GM23248 (cell line): ENCODE results near the gene GSG1L2. TPM values are rescaled to one million over a fixed set of nuclear protein-coding genes. Genes with fewer than 3 reads are reported as not detected.

Experiments used
- DNase-seq: peaks from one replicate; pipeline ENCODE4 v3.0.0-alpha.2; 2015
- H2AFZ ChIP-seq: fragments of 200-600 bp; sonication (generic); 2 replicates; pipeline ENCODE4 v1.6.1; 2016; ENCODE audit warnings: antibody characterized with exemption
- H3F3A ChIP-seq: fragments of 200-600 bp; sonication (generic); 2 replicates; pipeline ENCODE4 v1.6.1; 2016; ENCODE audit warnings: mild to moderate bottlenecking, antibody characterized with exemption, mixed run types; ENCODE audit not compliant: insufficient read depth
- H3K27ac ChIP-seq: fragments of 200-600 bp; sonication (generic); 2 replicates; pipeline ENCODE4 v1.5.1; 2016; ENCODE audit warnings: mild to moderate bottlenecking
- H3K27me3 ChIP-seq: fragments of 200-600 bp; sonication (generic); replicated peaks from 2 replicates; pipeline ENCODE4 v1.6.1; 2016; ENCODE audit warnings: mild to moderate bottlenecking; ENCODE audit not compliant: insufficient read depth
- H3K36me3 ChIP-seq: fragments of 200-600 bp; sonication (generic); 2 replicates; pipeline ENCODE4 v1.6.1; 2016; ENCODE audit warnings: low read depth, mild to moderate bottlenecking
- H3K4me1 ChIP-seq: fragments of 200-600 bp; sonication (generic); 2 replicates; pipeline ENCODE4 v1.6.1; 2016; ENCODE audit warnings: mild to moderate bottlenecking; ENCODE audit not compliant: insufficient read depth
- H3K4me2 ChIP-seq: fragments of 200-600 bp; sonication (generic); one replicate; pipeline ENCODE4 v1.6.1; 2016; ENCODE audit warnings: mild to moderate bottlenecking; ENCODE audit not compliant: unreplicated experiment
- H3K4me3 ChIP-seq: fragments of 200-600 bp; sonication (generic); 2 replicates; pipeline ENCODE4 v1.5.1; 2016; ENCODE audit warnings: mild to moderate bottlenecking
- H3K79me2 ChIP-seq: fragments of 200-600 bp; sonication (generic); 2 replicates; pipeline ENCODE4 v1.6.1; 2016; ENCODE audit warnings: mild to moderate bottlenecking; ENCODE audit not compliant: insufficient read depth
- H3K9ac ChIP-seq: fragments of 200-600 bp; sonication (generic); 2 replicates; pipeline ENCODE4 v1.6.1; 2016; ENCODE audit warnings: mild to moderate bottlenecking
- H3K9me2 ChIP-seq: fragments of 200-600 bp; sonication (generic); 2 replicates; pipeline ENCODE4 v1.6.1; 2016; ENCODE audit warnings: mixed run types, mild to moderate bottlenecking, moderate library complexity; ENCODE audit not compliant: insufficient read depth
- H3K9me3 ChIP-seq: fragments of 200-600 bp; sonication (generic); one replicate; pipeline ENCODE4 v1.6.1; 2017; ENCODE audit warnings: low read depth
- H4K20me1 ChIP-seq: fragments of 200-600 bp; sonication (generic); 2 replicates; pipeline ENCODE4 v1.6.0; 2016; ENCODE audit not compliant: insufficient read depth
- EZH2 ChIP-seq: fragments of 200-600 bp; sonication (generic); IDR thresholded peaks from 2 replicates; pipeline ENCODE4 v1.6.1; 2018; ENCODE audit warnings: antibody characterized with exemption, mild to moderate bottlenecking; ENCODE audit not compliant: insufficient read depth, poor library complexity, severe bottlenecking
- EZH2phosphoT487 ChIP-seq: fragments of 200-600 bp; sonication (generic); IDR thresholded peaks from 2 replicates; pipeline ENCODE4 v1.6.1; 2018; ENCODE audit warnings: antibody characterized with exemption, moderate library complexity, mild to moderate bottlenecking, low read depth; ENCODE audit not compliant: insufficient read depth
- WGBS, 2 experiments: methylation state at CpG; one replicate each; pipeline ENCODE4 v1.1.6; 2015 to 2017; ENCODE audit warnings: low lambda C conversion rate in 2 of 2, low coverage in 1 of 2; ENCODE audit errors: missing lambda C conversion rate in 2 of 2; 5-methylcytosine and 5-hydroxymethylcytosine counted together
- in situ Hi-C: fragments of 300-500 bp; cut with MboI; formaldehyde crosslinking; loops from 2 replicates; pipeline ENCODE4 v1.15.0; 2020
- polyA plus RNA-seq: library from polyadenylated mRNA; unstranded; fragments of >200 nt; fragmentation: Nextera tagmentation; extraction: Ambion mirVana; gene quantifications from 2 replicates; pipeline ENCODE4 v1.2.1, GENCODE V29; 2016
- total RNA-seq: library from RNA; depleted of rRNA; stranded (reverse); fragments of >200 nt; shearing (Covaris generic); gene quantifications from 2 replicates; pipeline ENCODE4 v1.2.3, GENCODE V29; 2014

Gene GSG1L2
- total and polyA plus RNA-seq, 2 experiments from 2014 or later = not detected

GRCh38 chr17:9829343-9829742, 7.5 kb upstream of the GSG1L2 start:
- Histone ChIP-seq H3K27ac (no peak overlapping the region), H3K9me3 (no peaks in the 10 kb centered on the region), H4K20me1 (no peaks in the 10 kb centered on the region), H2AFZ (no peak overlapping the region), H3K4me1 (no peaks in the 10 kb centered on the region; the same call in 1 of the 2 replicates), H3K9me2 (no peaks in the 10 kb centered on the region), H3F3A (no peaks in the 10 kb centered on the region), H3K4me2 (no peak overlapping the region), H3K79me2 (no peaks in the 10 kb centered on the region), H3K9ac (no peak overlapping the region), H3K4me3 (no peak overlapping the region), H3K36me3 (no peaks in the 10 kb centered on the region), H3K27me3 (0 out of 2 replicates have a peak, but pooled peaks cover 8% of the 10 kb centered on the region)
- in situ Hi-C loops = no loop called here
- 74% methylated on average over 2 of the region's 2 CpGs for WGBS, 2 experiments
- no peak for DNase-seq
- TF ChIP-seq EZH2 = no peak
- no peak for TF ChIP-seq EZH2phosphoT487

GRCh38 chr17:9828296-9829295, 6.7 kb upstream of the GSG1L2 start:
- Histone ChIP-seq H3K9me2 (no peaks in the 10 kb centered on the region), H3F3A (no peaks in the 10 kb centered on the region), H3K4me3 (no peak overlapping the region), H3K9ac (no peak overlapping the region), H3K27me3 (0 out of 2 replicates have a peak, but pooled peaks cover 9% of the 10 kb centered on the region), H3K9me3 (no peaks in the 10 kb centered on the region), H3K27ac (no peak overlapping the region), H2AFZ (no peak overlapping the region), H4K20me1 (no peaks in the 10 kb centered on the region), H3K4me1 (no peaks in the 10 kb centered on the region; the same call in 1 of the 2 replicates), H3K4me2 (no peak overlapping the region), H3K79me2 (no peaks in the 10 kb centered on the region), H3K36me3 (no peaks in the 10 kb centered on the region)
- TF ChIP-seq EZH2phosphoT487 (no peak), EZH2 (no peak)
- DNase-seq = no peak
- in situ Hi-C loops = no loop called here
- 18 to 22% methylated on average over 13 of the region's 13 CpGs for WGBS, 2 experiments

- Histone ChIP-seq H3K27ac (no peak within 1 kb of the TSS), H3K9me2 (no peaks in the 10 kb centered on the region), H3K4me3 (no peak within 1 kb of the TSS), H2AFZ (no peak within 1 kb of the TSS), H3K4me2 (no peak within 1 kb of the TSS), H3K9ac (no peak within 1 kb of the TSS), H3K4me1 (no peaks in the 10 kb centered on the region; the same call in 1 of the 2 replicates), H3K9me3 (no peaks in the 10 kb centered on the region), H4K20me1 (no peaks in the 10 kb centered on the region), H3K36me3 (no peaks in the 10 kb centered on the region), H3F3A (no peaks in the 10 kb centered on the region), H3K79me2 (no peaks in the 10 kb centered on the region), H3K27me3 (0 out of 2 replicates have a peak, but pooled peaks cover 9% of the 10 kb centered on the region)
- in situ Hi-C loops = no loop called here
- WGBS, 2 experiments = 57% methylated on average over 18 to 21 of the region's 21 CpGs
- DNase-seq = no peak
- no peak for TF ChIP-seq EZH2
- TF ChIP-seq EZH2phosphoT487 = no peak
These were observed 3.8 kb upstream of the GSG1L2 start, which contains the start of gene GLP2R for GRCh38 chr17:9825641-9826150. Gene GLP2R (plus strand): TSS chr17:9825924. CDS start chr17:9826064, 140 bp downstream.

GRCh38 chr17:9824797-9825338, 3.0 kb upstream of the GSG1L2 start:
- no peak for TF ChIP-seq EZH2
- TF ChIP-seq EZH2phosphoT487 = no peak
- Histone ChIP-seq H3K4me1 (no peaks in the 10 kb centered on the region; the same call in 1 of the 2 replicates), H3K4me2 (no peak overlapping the region), H3K4me3 (no peak overlapping the region), H3K9ac (no peak overlapping the region), H3K79me2 (no peaks in the 10 kb centered on the region), H2AFZ (no peak overlapping the region), H3F3A (no peaks in the 10 kb centered on the region), H3K9me3 (no peaks in the 10 kb centered on the region), H3K9me2 (no peaks in the 10 kb centered on the region), H3K27me3 (0 out of 2 replicates have a peak, but pooled peaks cover 9% of the 10 kb centered on the region), H3K36me3 (no peaks in the 10 kb centered on the region), H3K27ac (no peak overlapping the region), H4K20me1 (no peaks in the 10 kb centered on the region)
- 66 to 68% methylated on average over 8 of the region's 8 CpGs for WGBS, 2 experiments
- in situ Hi-C loops = no loop called here
- no peak for DNase-seq
